ENCODE data around the gene ETFBKMT.

- TF ChIP-seq CTCF (CRISPR knock-in tag; IDR thresholded peaks at IDR 0.05) (no peak), ZNF430 (CRISPR knock-in tag; IDR thresholded peaks at IDR 0.05) (no peak)
Measured at GRCh38 chr12:31655792-31656191, 3.7 kb upstream of the ETFBKMT start.
